ENCODE results near the gene TMEM53.
A peak's percentile ranks its signal among the peaks of the same experiment; 100 is the strongest.
"Not testable (repeated sequence)": the region's sequence is repeated elsewhere in the genome, so short reads cannot be mapped to it uniquely, and the experiment has no call there.

The TMEM53 gene

DNA sequence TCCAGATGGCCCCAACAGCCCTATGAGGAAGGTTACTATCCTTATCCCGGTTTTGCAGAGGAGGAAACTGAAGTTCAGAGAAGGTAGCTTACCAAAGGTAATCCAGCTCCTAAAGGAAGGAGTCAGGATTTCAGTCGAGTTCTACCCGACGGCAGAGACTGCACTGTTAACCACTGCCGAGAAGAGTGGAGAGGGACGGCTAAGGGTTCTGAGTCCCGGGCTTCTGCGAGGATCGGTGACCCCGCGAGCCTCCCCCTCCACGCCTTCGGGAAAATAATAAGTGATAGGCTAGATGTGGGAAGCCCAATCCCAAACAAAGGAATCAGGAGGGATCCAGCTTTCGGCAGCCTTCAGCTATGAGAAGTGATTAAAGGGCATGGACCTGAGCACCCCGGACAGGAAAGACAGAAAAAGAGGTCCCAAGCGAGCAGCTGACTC, 587 bp downstream of the TMEM53 start:
- no peaks in the 10 kb centered on the region for H3K27me3 ChIP-seq (ENCODE audit: control insufficient read depth, insufficient read depth, low read length, poor library complexity, severe bottlenecking)
- 4 to 5% methylated on average over 16 of the region's 16 CpGs for WGBS, 2 experiments
- no peaks in the 10 kb centered on the region for H3K9me3 ChIP-seq (ENCODE audit: control insufficient read depth, low read length)
- peaks cover 13% of the 10 kb centered on the region for H3K4me1 ChIP-seq (ENCODE audit: control insufficient read depth, insufficient read depth, low read length)
- peak overlapping the region; percentile 66 for H3K4me3 ChIP-seq (ENCODE audit: insufficient read depth, low read depth, low read length)
- H3K27ac ChIP-seq (ENCODE audit: insufficient read depth, low read depth, low read length, poor library complexity, severe bottlenecking) = no peak overlapping the region
- H3K36me3 ChIP-seq (ENCODE audit: control insufficient read depth, insufficient read depth, low read length) = no peaks in the 10 kb centered on the region

DNA sequence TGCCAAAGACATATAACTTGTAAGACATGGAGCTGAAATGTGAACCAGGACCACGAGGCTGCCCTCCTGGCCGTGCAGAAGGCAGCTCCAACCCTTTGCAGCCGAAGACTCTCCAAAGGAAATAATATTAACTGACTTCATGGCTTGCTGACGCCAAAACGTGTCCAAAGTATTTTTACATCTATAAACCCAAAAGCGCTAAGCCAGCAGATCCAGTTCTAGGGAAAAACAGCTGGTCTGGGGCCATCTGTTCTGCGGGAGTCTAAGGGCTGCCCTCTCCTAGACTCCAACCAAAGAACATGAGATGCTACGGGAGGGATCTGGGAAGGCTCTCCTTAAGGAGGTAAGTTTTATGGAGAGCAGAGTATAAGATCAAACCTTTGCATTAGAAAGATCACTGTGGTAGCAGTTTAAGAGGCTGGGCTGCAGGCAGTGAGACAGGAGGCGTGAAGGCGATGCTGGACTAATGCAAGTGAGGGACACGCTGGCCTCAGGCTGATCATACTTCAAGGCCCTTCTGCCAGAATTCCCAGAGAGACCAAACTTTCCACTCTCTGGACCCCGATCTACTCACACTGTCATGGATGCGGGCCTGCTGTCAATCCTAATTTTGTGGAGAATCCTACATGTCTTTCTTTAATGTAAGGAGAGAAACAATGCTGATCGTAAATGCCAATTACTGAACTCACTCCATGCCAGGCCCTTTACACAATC, 1.2 kb downstream of the TMEM53 start:
- no peaks in the 10 kb centered on the region for H3K27me3 ChIP-seq (ENCODE audit: control insufficient read depth, insufficient read depth, low read length, poor library complexity, severe bottlenecking)
- peak overlapping the region; percentile 66 for H3K4me3 ChIP-seq (ENCODE audit: insufficient read depth, low read depth, low read length)
- no peaks in the 10 kb centered on the region for H3K36me3 ChIP-seq (ENCODE audit: control insufficient read depth, insufficient read depth, low read length)
- no peak overlapping the region for H3K27ac ChIP-seq (ENCODE audit: insufficient read depth, low read depth, low read length, poor library complexity, severe bottlenecking)
- peaks cover 13% of the 10 kb centered on the region for H3K4me1 ChIP-seq (ENCODE audit: control insufficient read depth, insufficient read depth, low read length)
- 92 to 94% methylated on average over 14 of the region's 14 CpGs for WGBS, 2 experiments
- H3K9me3 ChIP-seq (ENCODE audit: control insufficient read depth, low read length) = no peaks in the 10 kb centered on the region

DNA sequence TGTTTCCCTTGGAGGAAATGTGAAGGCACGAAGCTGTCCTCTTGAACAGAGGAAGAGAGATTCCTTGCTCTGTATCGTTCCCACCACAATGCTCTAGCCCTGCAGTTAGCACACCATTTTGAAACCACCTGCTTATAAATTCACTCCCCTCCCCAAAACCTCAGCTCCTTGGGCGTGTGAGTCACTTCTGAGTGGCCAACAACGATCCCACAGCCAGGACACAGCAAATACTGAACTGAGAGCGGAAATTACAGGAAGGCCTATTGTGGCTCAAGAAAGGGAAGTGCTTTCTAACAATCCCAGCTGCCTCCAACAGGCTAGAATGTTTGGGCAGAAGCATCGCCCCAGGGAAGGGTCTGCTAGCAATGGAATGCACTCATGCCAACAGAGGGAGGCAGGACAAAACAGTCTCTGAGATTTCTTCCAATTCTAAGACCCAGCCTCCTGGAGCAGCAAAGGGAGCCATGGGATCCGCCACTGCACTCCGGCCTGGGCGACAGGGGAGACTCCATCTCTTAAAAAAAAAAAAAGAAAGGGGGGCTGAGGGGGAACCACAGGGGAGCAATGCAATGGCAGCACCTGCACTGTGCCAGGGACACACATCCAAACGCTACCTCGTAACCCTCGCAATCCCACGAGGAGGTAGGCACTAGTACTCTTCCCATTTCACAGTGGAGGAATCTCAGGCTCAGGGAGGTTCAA, 1.9 kb downstream of the TMEM53 start:
- no peaks in the 10 kb centered on the region for H3K36me3 ChIP-seq (ENCODE audit: control insufficient read depth, insufficient read depth, low read length)
- no peak overlapping the region for H3K4me3 ChIP-seq (ENCODE audit: insufficient read depth, low read depth, low read length)
- no peaks in the 10 kb centered on the region for H3K9me3 ChIP-seq (ENCODE audit: control insufficient read depth, low read length)
- 74 to 82% methylated on average over 13 of the region's 13 CpGs for WGBS, 2 experiments
- no peaks in the 10 kb centered on the region for H3K27me3 ChIP-seq (ENCODE audit: control insufficient read depth, insufficient read depth, low read length, poor library complexity, severe bottlenecking)
- H3K27ac ChIP-seq (ENCODE audit: insufficient read depth, low read depth, low read length, poor library complexity, severe bottlenecking) = peak overlapping the region; percentile 74
- H3K4me1 ChIP-seq (ENCODE audit: control insufficient read depth, insufficient read depth, low read length) = peaks cover 13% of the 10 kb centered on the region

DNA sequence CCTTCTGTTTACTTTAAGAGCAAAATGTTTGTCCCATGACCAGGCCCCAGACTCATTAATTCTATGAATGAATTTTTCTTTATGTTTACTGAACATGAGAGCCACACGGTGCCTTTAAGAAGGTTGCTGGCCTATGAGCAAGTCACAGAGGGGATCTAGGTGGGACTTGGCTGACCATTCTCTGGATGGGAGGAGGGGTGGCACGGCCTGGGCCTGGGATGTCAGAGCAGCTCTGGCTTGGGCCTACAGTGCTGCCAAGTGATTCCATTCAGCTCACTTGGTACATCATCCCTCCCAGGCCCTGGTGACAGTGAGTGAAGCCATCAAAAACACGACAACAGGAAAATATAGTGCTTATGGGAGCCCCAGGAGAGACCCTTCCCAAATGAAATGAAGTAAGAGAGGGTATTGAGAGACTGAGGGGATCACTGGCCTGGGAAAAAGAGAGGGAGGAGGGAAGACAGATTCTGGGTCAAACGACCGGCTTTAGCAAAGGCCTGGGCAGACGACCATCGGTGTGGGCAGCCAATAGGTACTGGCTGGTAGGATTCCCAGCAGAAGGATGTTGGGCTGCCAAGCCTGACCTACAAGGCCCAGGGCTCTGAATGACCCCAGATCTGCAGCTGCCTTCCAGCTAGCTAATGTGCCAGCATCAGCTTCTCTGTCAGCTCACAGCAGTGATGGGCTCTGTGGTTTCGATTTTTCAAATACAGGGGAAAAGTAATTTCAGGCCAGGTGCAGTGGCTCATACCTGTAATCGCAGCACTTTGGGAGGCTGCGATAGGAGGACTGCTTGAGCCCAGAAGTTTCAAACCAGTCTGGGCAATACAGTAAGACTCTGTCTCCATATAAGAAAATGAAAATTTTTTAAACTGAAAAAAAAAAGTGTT, 3.3 kb downstream of the TMEM53 start:
- 93 to 95% methylated on average over 10 of the region's 10 CpGs for WGBS, 2 experiments
- Histone ChIP-seq H3K27ac (ENCODE audit: insufficient read depth, low read depth, low read length, poor library complexity, severe bottlenecking) (no peak overlapping the region), H3K36me3 (ENCODE audit: control insufficient read depth, insufficient read depth, low read length) (no peaks in the 10 kb centered on the region), H3K4me3 (ENCODE audit: insufficient read depth, low read depth, low read length) (no peak overlapping the region), H3K4me1 (ENCODE audit: control insufficient read depth, insufficient read depth, low read length) (peaks cover 4% of the 10 kb centered on the region), H3K27me3 (ENCODE audit: control insufficient read depth, insufficient read depth, low read length, poor library complexity, severe bottlenecking) (no peaks in the 10 kb centered on the region), H3K9me3 (ENCODE audit: control insufficient read depth, low read length) (no peaks in the 10 kb centered on the region)

DNA sequence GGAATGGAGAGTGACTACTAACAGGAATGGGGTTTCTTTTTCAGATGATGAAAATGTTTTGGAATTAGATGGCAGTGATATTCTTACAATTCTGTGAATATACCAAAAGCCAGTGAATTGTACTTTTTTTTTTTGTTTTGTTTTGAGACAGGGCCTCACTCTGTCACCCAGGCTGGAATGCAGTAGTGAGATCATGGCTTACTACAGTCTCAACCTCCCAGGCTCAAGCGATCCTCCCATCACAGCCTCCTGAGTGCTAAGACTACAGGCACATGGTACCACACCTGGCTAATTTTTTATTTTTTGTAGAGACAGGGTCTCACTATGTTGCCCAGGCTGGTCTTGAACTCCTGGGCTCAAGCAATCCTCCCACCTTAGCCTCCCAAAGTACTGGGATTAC, 7.6 kb downstream of the TMEM53 start:
- H3K4me3 ChIP-seq (ENCODE audit: insufficient read depth, low read depth, low read length); H3K27me3 ChIP-seq (ENCODE audit: control insufficient read depth, insufficient read depth, low read length, poor library complexity, severe bottlenecking); H3K27ac ChIP-seq (ENCODE audit: insufficient read depth, low read depth, low read length, poor library complexity, severe bottlenecking); H3K9me3 ChIP-seq (ENCODE audit: control insufficient read depth, low read length); H3K36me3 ChIP-seq (ENCODE audit: control insufficient read depth, insufficient read depth, low read length); H3K4me1 ChIP-seq (ENCODE audit: control insufficient read depth, insufficient read depth, low read length): not testable (repeated sequence)
- WGBS, 2 experiments = 92 to 95% methylated on average over 1 of the region's 1 CpG

DNA sequence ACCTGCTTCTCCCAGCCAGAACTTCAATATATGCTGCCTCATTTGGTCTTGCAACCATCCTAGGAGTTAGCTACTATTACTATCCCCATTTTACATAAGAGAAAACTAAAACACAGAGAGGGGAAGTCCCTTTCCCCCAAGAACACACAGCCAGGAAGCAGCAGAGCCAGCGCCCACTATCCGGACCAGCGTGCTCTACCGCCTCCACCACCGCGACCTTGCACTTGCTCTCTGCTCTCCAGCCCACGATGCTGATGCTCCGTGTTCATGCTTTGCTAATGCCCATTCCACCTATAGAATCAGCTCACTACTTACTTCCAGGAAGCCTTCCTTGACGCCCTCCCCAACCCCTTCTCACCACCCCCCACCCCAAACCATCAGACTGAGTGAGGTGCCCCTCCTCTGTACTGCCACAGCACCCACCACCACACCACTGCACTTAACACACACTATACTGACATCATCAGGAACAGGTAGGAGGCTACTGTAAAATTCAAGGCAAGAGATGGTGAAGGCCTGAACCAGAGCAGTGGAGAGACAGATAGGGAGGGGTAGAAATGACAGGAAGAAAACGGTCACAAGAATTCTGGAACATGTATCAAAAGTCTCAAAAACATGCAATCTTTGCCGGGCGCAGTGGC, 9.4 kb downstream of the TMEM53 start:
- H3K27me3 ChIP-seq (ENCODE audit: control insufficient read depth, insufficient read depth, low read length, poor library complexity, severe bottlenecking) = no peaks in the 10 kb centered on the region
- no peak overlapping the region for H3K4me3 ChIP-seq (ENCODE audit: insufficient read depth, low read depth, low read length)
- 95% methylated on average over 12 of the region's 12 CpGs for WGBS, 2 experiments
- no peaks in the 10 kb centered on the region for H3K36me3 ChIP-seq (ENCODE audit: control insufficient read depth, insufficient read depth, low read length)
- no peaks in the 10 kb centered on the region for H3K9me3 ChIP-seq (ENCODE audit: control insufficient read depth, low read length)
- H3K4me1 ChIP-seq (ENCODE audit: control insufficient read depth, insufficient read depth, low read length) = no peaks in the 10 kb centered on the region
- no peak overlapping the region for H3K27ac ChIP-seq (ENCODE audit: insufficient read depth, low read depth, low read length, poor library complexity, severe bottlenecking)

DNA sequence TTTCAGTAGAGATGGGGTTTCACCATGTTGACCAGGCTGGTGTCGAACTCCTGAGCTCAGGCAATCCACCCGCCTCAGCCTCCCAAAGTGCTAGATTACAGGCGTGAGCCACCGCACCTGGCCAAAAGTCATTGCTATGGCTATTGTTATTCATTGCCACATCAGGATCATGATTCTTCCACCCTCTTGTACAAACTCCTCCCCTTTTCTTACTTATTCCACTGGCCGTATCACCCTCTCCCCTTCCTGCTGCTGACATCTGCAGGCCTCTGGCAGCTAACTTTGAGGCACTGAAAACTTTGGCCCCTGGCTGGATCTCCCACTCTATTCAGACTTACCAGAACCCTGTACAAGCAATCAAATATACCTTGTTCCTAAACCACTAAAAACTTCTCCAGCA, 10.9 kb downstream of the TMEM53 start:
- H3K9me3 ChIP-seq (ENCODE audit: control insufficient read depth, low read length) = no peaks in the 10 kb centered on the region

DNA sequence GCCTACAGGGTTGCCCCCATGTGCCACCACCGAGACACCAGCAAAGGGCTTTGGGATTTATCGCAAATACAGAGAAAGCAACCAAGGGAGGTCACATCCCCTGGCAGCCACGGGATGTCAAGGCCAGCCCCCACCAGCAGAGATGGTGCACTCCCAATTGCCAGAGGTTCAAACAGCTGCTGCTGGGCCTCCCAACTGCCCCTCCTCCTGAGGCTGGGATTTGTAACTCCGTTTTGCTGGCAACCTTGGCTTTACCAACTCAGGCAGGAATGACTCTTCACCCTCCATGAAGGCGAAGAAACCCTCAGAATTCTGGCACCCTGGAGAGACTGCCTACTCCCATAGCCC, 11.6 kb downstream of the TMEM53 start:
- no peaks in the 10 kb centered on the region for H3K36me3 ChIP-seq (ENCODE audit: control insufficient read depth, insufficient read depth, low read length)
- no peak overlapping the region for H3K27ac ChIP-seq (ENCODE audit: insufficient read depth, low read depth, low read length, poor library complexity, severe bottlenecking)
- no peak overlapping the region for H3K4me3 ChIP-seq (ENCODE audit: insufficient read depth, low read depth, low read length)
- no peaks in the 10 kb centered on the region for H3K9me3 ChIP-seq (ENCODE audit: control insufficient read depth, low read length)
- 83% methylated on average over 5 of the region's 5 CpGs for WGBS, 2 experiments
- no peaks in the 10 kb centered on the region for H3K27me3 ChIP-seq (ENCODE audit: control insufficient read depth, insufficient read depth, low read length, poor library complexity, severe bottlenecking)
- H3K4me1 ChIP-seq (ENCODE audit: control insufficient read depth, insufficient read depth, low read length) = no peaks in the 10 kb centered on the region

More for the DNA sequence above, 10.9 kb downstream of the TMEM53 start:
- H3K4me1 ChIP-seq (ENCODE audit: control insufficient read depth, insufficient read depth, low read length) = no peaks in the 10 kb centered on the region
- no peak overlapping the region for H3K27ac ChIP-seq (ENCODE audit: insufficient read depth, low read depth, low read length, poor library complexity, severe bottlenecking)
- no peaks in the 10 kb centered on the region for H3K36me3 ChIP-seq (ENCODE audit: control insufficient read depth, insufficient read depth, low read length)
- 90 to 92% methylated on average over 5 of the region's 5 CpGs for WGBS, 2 experiments
- no peak overlapping the region for H3K4me3 ChIP-seq (ENCODE audit: insufficient read depth, low read depth, low read length)
- H3K27me3 ChIP-seq (ENCODE audit: control insufficient read depth, insufficient read depth, low read length, poor library complexity, severe bottlenecking) = no peaks in the 10 kb centered on the region

DNA sequence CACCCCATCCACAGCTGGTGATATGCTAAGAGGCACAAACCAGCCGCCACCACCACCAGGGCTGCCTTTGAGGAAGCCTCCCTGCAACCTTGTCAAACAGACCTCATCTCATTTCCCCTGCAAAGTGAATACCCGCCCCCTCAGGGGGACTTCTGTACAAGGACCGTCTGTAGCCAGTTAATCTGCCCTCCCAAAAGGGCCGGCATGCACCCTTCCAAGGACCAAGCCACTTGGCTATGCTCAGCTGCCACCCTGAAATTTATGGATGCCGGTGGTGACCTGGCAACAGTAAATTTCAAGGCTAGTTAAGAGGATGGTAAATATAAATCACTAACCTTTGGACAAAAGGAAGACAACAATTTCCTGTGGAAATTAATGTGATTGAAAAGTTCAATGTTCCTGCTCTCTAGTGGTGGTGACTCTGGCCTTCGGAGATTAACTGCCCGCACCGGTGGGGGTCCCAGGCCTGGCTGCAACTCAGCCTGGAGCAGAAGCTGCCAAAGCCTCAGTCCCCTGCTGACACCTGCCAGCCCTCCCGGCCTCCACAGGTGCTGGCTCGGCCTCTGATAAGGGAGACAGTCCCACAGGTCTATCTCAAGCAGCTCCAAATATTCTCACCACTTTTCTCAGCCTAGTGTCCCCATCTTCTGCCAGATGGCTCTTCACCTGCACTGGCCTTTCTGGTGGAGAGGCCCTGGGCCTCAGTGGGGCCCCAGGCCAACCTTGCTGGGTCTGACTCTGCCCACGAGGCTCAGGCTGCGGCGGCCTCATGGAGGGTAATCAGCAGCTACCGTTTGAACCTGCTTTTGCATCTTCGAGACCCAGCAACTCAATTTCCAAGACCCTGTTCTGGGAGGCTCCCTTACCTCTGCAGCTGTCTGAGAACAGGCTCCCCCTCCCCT, 12.2 kb downstream of the TMEM53 start:
- WGBS, 2 experiments = 81 to 84% methylated on average over 15 of the region's 15 CpGs
- Histone ChIP-seq H3K4me1 (ENCODE audit: control insufficient read depth, insufficient read depth, low read length) (no peaks in the 10 kb centered on the region), H3K4me3 (ENCODE audit: insufficient read depth, low read depth, low read length) (no peak overlapping the region), H3K9me3 (ENCODE audit: control insufficient read depth, low read length) (no peaks in the 10 kb centered on the region), H3K27me3 (ENCODE audit: control insufficient read depth, insufficient read depth, low read length, poor library complexity, severe bottlenecking) (no peaks in the 10 kb centered on the region), H3K27ac (ENCODE audit: insufficient read depth, low read depth, low read length, poor library complexity, severe bottlenecking) (no peak overlapping the region), H3K36me3 (ENCODE audit: control insufficient read depth, insufficient read depth, low read length) (no peaks in the 10 kb centered on the region)
